NCI-H82 (cell line): Measurements from ENCODE around the gene SLC4A11.

Experiments
- DNase-seq: peaks from one replicate; lab custom pipeline; 2025; lab: John Stamatoyannopoulos, UW

The SLC4A11 gene

GRCh38 chr20:3246682-3247081 lies 7.7 kb upstream of the SLC4A11 start:
- no peak for DNase-seq

GRCh38 chr20:3245711-3246110 lies 6.7 kb upstream of the SLC4A11 start:
- DNase-seq, result no peak

GRCh38 chr20:3245156-3245555 lies 6.2 kb upstream of the SLC4A11 start:
- no peak for DNase-seq

- no peak for DNase-seq
Measured at GRCh38 chr20:3244613-3245012, 5.6 kb upstream of the SLC4A11 start.

GRCh38 chr20:3243718-3244358 lies 4.8 kb upstream of the SLC4A11 start:
- DNase-seq, result no peak

- DNase-seq, result no peak
Measured at GRCh38 chr20:3242172-3242692, 3.2 kb upstream of the SLC4A11 start.

GRCh38 chr20:3240776-3241363 lies 1.9 kb upstream of the SLC4A11 start:
- no peak for DNase-seq

GRCh38 chr20:3239867-3240775 lies 1.1 kb upstream of the SLC4A11 start:
- DNase-seq, result no peak

GRCh38 chr20:3238616-3239025 lies 369 bp downstream of the SLC4A11 start:
- peak; percentile 25 for DNase-seq

GRCh38 chr20:3237958-3238615 lies 903 bp downstream of the SLC4A11 start:
- DNase-seq, result no peak

GRCh38 chr20:3237011-3237957 lies 1.7 kb downstream of the SLC4A11 start:
- DNase-seq, result peak; percentile 53

- DNase-seq, result no peak
Measured at GRCh38 chr20:3235666-3236324, 3.2 kb downstream of the SLC4A11 start.

GRCh38 chr20:3233991-3234498 lies 4.9 kb downstream of the SLC4A11 start:
- DNase-seq, result no peak

- DNase-seq, result no peak
Measured at GRCh38 chr20:3233131-3233990, 5.6 kb downstream of the SLC4A11 start.

- DNase-seq, result no peak
Measured at GRCh38 chr20:3231889-3232588, 7.0 kb downstream of the SLC4A11 start.

GRCh38 chr20:3231116-3231515 lies 7.9 kb downstream of the SLC4A11 start:
- DNase-seq, result no peak

GRCh38 chr20:3229798-3230197 lies 9.2 kb downstream of the SLC4A11 start:
- DNase-seq, result no peak

GRCh38 chr20:3229158-3229557 lies 9.8 kb downstream of the SLC4A11 start:
- DNase-seq, result no peak

- DNase-seq, result no peak
Measured at GRCh38 chr20:3228750-3229032, 10.3 kb downstream of the SLC4A11 start.
